Upper lobe of right lung (tissue), 1 donor: Measurements from ENCODE around the gene ADGRV1. TPM values are rescaled to one million over a fixed set of nuclear protein-coding genes. Genes with fewer than 3 reads are reported as not detected.

Experiments used
- ATAC-seq: fragments of 200-7000 bp; cut with Tn5 transposase; one replicate; pipeline ENCODE4 v1.9.1; 2020; ENCODE audit warnings: mild to moderate bottlenecking, moderate library complexity
- DNase-seq: peaks from one replicate; pipeline ENCODE4 v3.0.0-alpha.2; 2020
- H3K27ac ChIP-seq: fragments of 200-600 bp; one replicate; pipeline ENCODE4 v1.8.0; 2022
- H3K27me3 ChIP-seq: fragments of 200-600 bp; one replicate; pipeline ENCODE4 v1.8.0; 2022; ENCODE audit warnings: mild to moderate bottlenecking
- H3K36me3 ChIP-seq: fragments of 200-600 bp; one replicate; pipeline ENCODE4 v1.8.0; 2022
- H3K4me1 ChIP-seq: fragments of 200-600 bp; one replicate; pipeline ENCODE4 v1.8.0; 2022
- H3K4me3 ChIP-seq: fragments of 200-600 bp; one replicate; pipeline ENCODE4 v1.8.0; 2022; ENCODE audit warnings: mild to moderate bottlenecking
- H3K9me3 ChIP-seq: fragments of 200-600 bp; one replicate; pipeline ENCODE4 v1.8.0; 2022
- intact Hi-C: fragments of 100-400 bp; cut with DNase I; formaldehyde crosslinking; loops from one replicate; pipeline ENCODE4 v1.11.0; 2022
- total RNA-seq: library from RNA; stranded (reverse); fragmentation: NEBNext Ultra II Directional; extraction: Animal tissue kit (Norgen Biotek cat#: 25700); gene quantifications from one replicate; pipeline ENCODE4 v1.2.1, GENCODE V29; 2021
- TF ChIP-seq, protein P1 (sequence below): fragments of 200-600 bp; IDR thresholded peaks from one replicate; pipeline ENCODE4 v1.8.0; 2022; ENCODE audit warnings: antibody characterized with exemption
- donor health status: DM: no; HTN: yes; CAD: no; lungs with severe emphysema.

Gene ADGRV1
- total RNA-seq, 1 donor from 2014 or later = 47.1 TPM

DNA sequence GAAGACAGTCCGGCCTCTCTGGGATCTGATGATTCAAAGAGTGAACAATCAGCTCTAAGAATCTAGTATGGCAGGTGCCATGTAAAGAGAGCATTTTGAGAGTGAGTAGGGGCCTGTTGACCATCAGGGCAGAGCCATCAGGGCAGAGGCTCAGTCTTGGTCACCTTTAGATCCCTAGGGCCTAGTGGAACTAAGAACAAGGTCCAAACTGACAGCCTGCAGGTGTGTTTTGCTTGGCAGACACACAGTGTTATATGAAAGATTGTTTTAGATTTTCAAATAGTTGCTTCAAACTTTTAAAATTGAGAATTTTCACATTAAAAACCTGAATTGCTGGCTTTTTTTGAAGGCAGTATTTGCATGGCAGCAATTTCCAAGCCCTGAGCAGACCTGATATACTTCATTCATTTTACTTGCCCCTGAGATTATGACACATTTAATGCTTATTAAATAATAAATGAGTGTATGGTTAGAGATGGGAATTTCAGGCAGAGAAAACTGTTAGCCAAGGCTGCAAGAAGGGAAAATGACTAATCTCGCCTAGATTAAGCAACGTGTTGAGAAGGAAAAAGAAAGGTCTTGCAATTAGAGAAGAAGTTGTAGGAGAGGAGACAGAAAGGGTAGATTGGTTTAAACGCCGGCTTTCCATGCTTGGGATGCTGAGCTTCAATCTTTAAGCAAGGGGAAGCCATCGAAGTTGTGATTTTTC is 544.9 kb downstream of the ADGRV1 start:
- intact Hi-C loops = loop anchor here (10.0 kb wide), 1 partner anchor 281 kb away; the partner anchor contains the start of gene ARRDC3

GRCh38 chr5:91104062-91104448 is 545.5 kb downstream of the ADGRV1 start:
- ATAC-seq (no peak), DNase-seq (no peak)
- TF ChIP-seq, protein P1, sequence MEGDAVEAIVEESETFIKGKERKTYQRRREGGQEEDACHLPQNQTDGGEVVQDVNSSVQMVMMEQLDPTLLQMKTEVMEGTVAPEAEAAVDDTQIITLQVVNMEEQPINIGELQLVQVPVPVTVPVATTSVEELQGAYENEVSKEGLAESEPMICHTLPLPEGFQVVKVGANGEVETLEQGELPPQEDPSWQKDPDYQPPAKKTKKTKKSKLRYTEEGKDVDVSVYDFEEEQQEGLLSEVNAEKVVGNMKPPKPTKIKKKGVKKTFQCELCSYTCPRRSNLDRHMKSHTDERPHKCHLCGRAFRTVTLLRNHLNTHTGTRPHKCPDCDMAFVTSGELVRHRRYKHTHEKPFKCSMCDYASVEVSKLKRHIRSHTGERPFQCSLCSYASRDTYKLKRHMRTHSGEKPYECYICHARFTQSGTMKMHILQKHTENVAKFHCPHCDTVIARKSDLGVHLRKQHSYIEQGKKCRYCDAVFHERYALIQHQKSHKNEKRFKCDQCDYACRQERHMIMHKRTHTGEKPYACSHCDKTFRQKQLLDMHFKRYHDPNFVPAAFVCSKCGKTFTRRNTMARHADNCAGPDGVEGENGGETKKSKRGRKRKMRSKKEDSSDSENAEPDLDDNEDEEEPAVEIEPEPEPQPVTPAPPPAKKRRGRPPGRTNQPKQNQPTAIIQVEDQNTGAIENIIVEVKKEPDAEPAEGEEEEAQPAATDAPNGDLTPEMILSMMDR = no peak
- Histone ChIP-seq H3K27me3 (no peaks in the 10 kb centered on the region), H3K36me3 (no peaks in the 10 kb centered on the region), H3K9me3 (no peaks in the 10 kb centered on the region), H3K4me3 (no peak overlapping the region), H3K27ac (no peak overlapping the region), H3K4me1 (no peaks in the 10 kb centered on the region)
- intact Hi-C loops = loop anchor here (10.0 kb wide), 1 partner anchor 281 kb away; the partner anchor contains the start of gene ARRDC3

More for the DNA sequence above, 544.9 kb downstream of the ADGRV1 start:
- no peak overlapping the region for H3K27ac ChIP-seq
- TF ChIP-seq, protein P1 = no peak
- no peak for DNase-seq
- H3K4me1 ChIP-seq = no peaks in the 10 kb centered on the region
- H3K9me3 ChIP-seq = no peaks in the 10 kb centered on the region
- no peak for ATAC-seq
- H3K27me3 ChIP-seq = no peaks in the 10 kb centered on the region
- no peak overlapping the region for H3K4me3 ChIP-seq
- no peaks in the 10 kb centered on the region for H3K36me3 ChIP-seq

GRCh38 chr5:91106842-91107511 is 548.4 kb downstream of the ADGRV1 start:
- Histone ChIP-seq H3K9me3 (no peaks in the 10 kb centered on the region), H3K4me3 (no peak overlapping the region), H3K27me3 (no peaks in the 10 kb centered on the region), H3K36me3 (no peaks in the 10 kb centered on the region), H3K27ac (no peak overlapping the region), H3K4me1 (peaks cover 4% of the 10 kb centered on the region)
- TF ChIP-seq, protein P1 = no peak
- DNase-seq = no peak
- ATAC-seq = no peak
- intact Hi-C loops = loop anchor here (10.0 kb wide), 1 partner anchor 278 kb away; the partner anchor contains the start of gene ARRDC3

GRCh38 chr5:91109634-91110033 is 551.0 kb downstream of the ADGRV1 start:
- no peaks in the 10 kb centered on the region for H3K27me3 ChIP-seq
- no peaks in the 10 kb centered on the region for H3K36me3 ChIP-seq
- H3K4me3 ChIP-seq = no peak overlapping the region
- ATAC-seq = no peak
- intact Hi-C loops = loop anchor here (10.0 kb wide), 1 partner anchor 275 kb away; the partner anchor contains the start of gene ARRDC3
- TF ChIP-seq, protein P1 = no peak
- H3K9me3 ChIP-seq = no peaks in the 10 kb centered on the region
- DNase-seq = no peak
- peaks cover 8% of the 10 kb centered on the region for H3K4me1 ChIP-seq
- H3K27ac ChIP-seq = no peak overlapping the region

- Histone ChIP-seq H3K27me3 (no peaks in the 10 kb centered on the region), H3K36me3 (no peaks in the 10 kb centered on the region), H3K4me1 (peaks cover 14% of the 10 kb centered on the region), H3K27ac (no peak overlapping the region), H3K9me3 (no peaks in the 10 kb centered on the region), H3K4me3 (no peak overlapping the region)
- peak; percentile 48 for ATAC-seq
- no peak for DNase-seq
- intact Hi-C loops = no loop called here
- TF ChIP-seq, protein P1 = no peak
Observed at GRCh38 chr5:91110686-91111085, 552.1 kb downstream of the ADGRV1 start.
